ENCODE data around the gene CPNE7. TPM values are rescaled to one million over a fixed set of nuclear protein-coding genes. Genes with fewer than 3 reads are reported as not detected.

The CPNE7 gene
- total and polyA plus RNA-seq, 7 experiments from 2014 or later: 0.39 to 5.2 TPM; not detected in 5

DNA sequence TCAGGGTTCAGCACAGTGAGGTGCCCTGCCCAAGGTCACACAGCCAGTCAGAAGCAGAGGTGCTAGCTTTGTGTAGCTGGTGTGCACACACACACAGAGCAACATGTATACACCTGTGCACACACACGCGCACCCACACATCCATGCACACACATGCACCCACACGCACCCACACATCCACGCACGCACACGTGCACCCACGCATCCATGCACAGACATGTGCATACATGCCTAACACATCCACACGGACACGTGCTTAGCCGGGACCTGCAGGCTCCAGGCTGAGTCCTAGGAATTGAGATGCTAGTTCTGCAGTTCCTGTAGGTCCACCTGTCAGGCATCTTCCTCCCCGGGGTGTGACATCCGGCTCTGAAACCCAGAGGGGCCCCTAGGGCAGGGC lies 24.9 kb downstream of the CPNE7 start:
- Histone ChIP-seq H3K27me3 (ENCODE audit: control insufficient read depth in 2 of 2, insufficient read depth in 2 of 2, low read length in 2 of 2) (no peaks in the 10 kb centered on the region), H3K27ac (ENCODE audit: low read depth, low read length) (no peak overlapping the region), H3K9me3 (ENCODE audit: control insufficient read depth in 2 of 3, low read length in 3 of 3) (no peaks in the 10 kb centered on the region), H3K4me1 (ENCODE audit: control insufficient read depth in 2 of 2, insufficient read depth in 2 of 2, low read length in 2 of 2) (peaks cover 12 to 13% of the 10 kb centered on the region in 2 donors), H3K36me3 (ENCODE audit: control insufficient read depth in 2 of 3, insufficient read depth in 3 of 3, low read length in 3 of 3) (no peaks in the 10 kb centered on the region), H3K4me3 (ENCODE audit: low read length) (no peak overlapping the region)
- H3K4me1 Mint-ChIP-seq: peaks cover 0 to 12% (median 8%) of the 10 kb centered on the region in 7 donors
- no peak for DNase-seq
- ChIA-PET POLR2A (no interaction called here), CTCF (interaction anchor here (0.5 kb wide), 1 partner anchor 73 kb away, joined by 3 read pairs; no protein-coding TSS in a partner anchor)
- intact Hi-C loops (cut with micrococcal nuclease): no loop called here
- H3K36me3 Mint-ChIP-seq: no peaks in the 10 kb centered on the region
- no peak overlapping the region for H3K27ac Mint-ChIP-seq
- no peaks in the 10 kb centered on the region for H3K27me3 Mint-ChIP-seq
- no peak overlapping the region for H3K4me3 Mint-ChIP-seq
- no peaks in the 10 kb centered on the region for H3K9me3 Mint-ChIP-seq
- ATAC-seq: no peak

DNA sequence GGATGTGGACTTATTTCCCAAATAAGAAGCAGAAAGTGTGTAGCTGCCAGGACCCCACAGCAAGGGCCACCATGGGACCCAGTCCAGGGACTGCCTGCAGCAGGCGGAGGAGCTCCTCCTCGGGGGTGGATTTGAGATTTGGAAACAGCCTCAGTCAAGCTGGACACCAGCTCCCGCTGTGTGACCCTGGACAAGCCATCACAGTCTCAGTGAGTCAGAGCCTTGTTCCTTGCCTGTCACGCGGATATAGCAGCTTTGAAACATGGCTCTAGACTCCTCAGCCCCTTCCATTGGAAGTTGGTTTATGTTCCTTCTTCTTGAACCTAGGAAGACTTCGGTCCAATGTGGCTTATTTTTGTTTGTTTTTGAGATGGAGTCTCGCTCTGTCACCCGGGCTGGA lies 25.4 kb downstream of the CPNE7 start:
- H3K4me1 ChIP-seq (ENCODE audit: control insufficient read depth in 2 of 2, insufficient read depth in 2 of 2, low read length in 2 of 2): peaks cover 12 to 13% of the 10 kb centered on the region in 2 donors
- ChIA-PET POLR2A (no interaction called here), CTCF (no interaction called here)
- H3K27ac ChIP-seq (ENCODE audit: low read depth, low read length): no peak overlapping the region
- Mint-ChIP-seq H3K27me3 (no peaks in the 10 kb centered on the region), H3K27ac (no peak overlapping the region), H3K4me1 (peaks cover 0 to 12% (median 8%) of the 10 kb centered on the region in 7 donors), H3K4me3 (no peak overlapping the region), H3K36me3 (no peaks in the 10 kb centered on the region), H3K9me3 (no peaks in the 10 kb centered on the region)
- no peaks in the 10 kb centered on the region for H3K9me3 ChIP-seq (ENCODE audit: control insufficient read depth in 2 of 3, low read length in 3 of 3)
- ATAC-seq (no peak), DNase-seq (no peak)
- no peaks in the 10 kb centered on the region for H3K36me3 ChIP-seq (ENCODE audit: control insufficient read depth in 2 of 3, insufficient read depth in 3 of 3, low read length in 3 of 3)
- H3K27me3 ChIP-seq (ENCODE audit: control insufficient read depth in 2 of 2, insufficient read depth in 2 of 2, low read length in 2 of 2): no peaks in the 10 kb centered on the region
- H3K4me3 ChIP-seq (ENCODE audit: low read length): no peak overlapping the region
- intact Hi-C loops (cut with micrococcal nuclease): no loop called here

DNA sequence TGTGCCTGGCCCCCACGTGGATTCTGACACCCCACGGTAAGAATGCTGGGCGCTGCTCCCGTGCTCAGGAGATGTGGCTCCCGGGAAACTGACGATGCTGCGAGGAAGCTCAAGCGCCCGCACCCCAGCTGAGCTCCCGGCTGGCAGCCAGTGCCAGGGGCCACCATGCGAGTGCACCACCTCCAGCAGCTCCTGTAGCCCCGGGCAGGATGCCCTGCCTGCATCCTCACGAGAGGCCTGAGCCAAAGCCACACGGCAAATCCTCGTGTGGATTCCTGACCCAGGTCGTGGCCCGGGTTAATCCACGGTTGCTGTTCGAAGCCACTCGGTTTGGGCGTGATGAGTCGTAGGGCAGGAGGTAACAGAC lies 26.3 kb downstream of the CPNE7 start:
- H3K4me3 Mint-ChIP-seq: peak overlapping the region in 2 of 10 donors; percentile 28 to 63
- Histone ChIP-seq H3K4me1 (ENCODE audit: control insufficient read depth in 2 of 2, insufficient read depth in 2 of 2, low read length in 2 of 2) (peaks cover 12 to 13% of the 10 kb centered on the region in 2 donors), H3K36me3 (ENCODE audit: control insufficient read depth in 2 of 3, insufficient read depth in 3 of 3, low read length in 3 of 3) (no peaks in the 10 kb centered on the region), H3K27ac (ENCODE audit: low read depth, low read length) (no peak overlapping the region), H3K4me3 (ENCODE audit: low read length) (no peak overlapping the region), H3K27me3 (ENCODE audit: control insufficient read depth in 2 of 2, insufficient read depth in 2 of 2, low read length in 2 of 2) (no peaks in the 10 kb centered on the region), H3K9me3 (ENCODE audit: control insufficient read depth in 2 of 3, low read length in 3 of 3) (no peaks in the 10 kb centered on the region)
- H3K4me1 Mint-ChIP-seq: peaks cover 0 to 12% (median 8%) of the 10 kb centered on the region in 7 donors
- H3K36me3 Mint-ChIP-seq: no peaks in the 10 kb centered on the region
- ChIA-PET POLR2A (no interaction called here), CTCF (no interaction called here)
- ATAC-seq (no peak), DNase-seq (no peak)
- H3K27ac Mint-ChIP-seq: no peak overlapping the region
- no peaks in the 10 kb centered on the region for H3K27me3 Mint-ChIP-seq
- intact Hi-C loops (cut with micrococcal nuclease): no loop called here
- H3K9me3 Mint-ChIP-seq: no peaks in the 10 kb centered on the region

DNA sequence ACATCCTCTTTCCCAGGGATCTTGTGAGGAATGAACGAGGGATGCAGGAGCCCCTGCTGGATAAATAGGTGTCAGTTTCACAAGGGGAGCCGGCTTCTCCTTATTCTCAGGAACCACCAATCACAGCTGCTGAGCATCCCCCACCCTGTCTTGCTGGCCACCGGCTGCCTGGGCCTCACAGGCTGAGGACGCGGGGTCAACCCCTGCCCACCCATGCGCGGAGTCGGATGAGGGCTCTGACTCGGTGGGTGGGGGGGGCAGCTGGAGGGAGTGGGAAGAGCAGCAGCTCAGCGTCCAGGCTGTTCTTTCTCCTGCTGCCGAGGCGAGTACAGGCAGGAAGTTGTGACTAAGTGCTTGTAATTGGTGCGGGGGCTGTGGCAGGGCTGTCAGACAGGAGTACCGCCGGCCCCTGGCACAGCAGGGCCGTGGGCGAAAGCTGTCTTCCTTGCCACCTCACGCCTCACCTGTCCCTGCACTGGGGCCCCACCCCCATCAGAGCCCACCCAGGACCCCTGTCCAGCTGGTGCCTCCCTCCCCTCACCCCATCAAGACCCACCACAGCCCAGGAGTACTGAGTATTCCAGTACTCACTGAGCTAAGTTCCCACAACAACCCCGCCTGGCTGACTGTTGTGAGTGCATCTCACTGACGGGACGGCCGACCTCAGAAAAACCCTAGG lies 26.9 kb downstream of the CPNE7 start:
- Mint-ChIP-seq H3K9me3 (no peaks in the 10 kb centered on the region), H3K4me1 (peaks cover 0 to 12% (median 8%) of the 10 kb centered on the region in 7 donors), H3K27me3 (no peaks in the 10 kb centered on the region), H3K36me3 (no peaks in the 10 kb centered on the region), H3K27ac (peak overlapping the region in 2 of 9 donors; percentile 3 to 74), H3K4me3 (peak overlapping the region in 8 of 10 donors; percentile 20 to 72 (median 44))
- no peak overlapping the region for H3K27ac ChIP-seq (ENCODE audit: low read depth, low read length)
- peak; percentile 81 for ATAC-seq
- no peaks in the 10 kb centered on the region for H3K36me3 ChIP-seq (ENCODE audit: control insufficient read depth in 2 of 3, insufficient read depth in 3 of 3, low read length in 3 of 3)
- DNase-seq: peak in 6 of 9 donors; percentile 19 to 71 (median 33)
- intact Hi-C loops (cut with micrococcal nuclease): no loop called here
- no peak overlapping the region for H3K4me3 ChIP-seq (ENCODE audit: low read length)
- H3K27me3 ChIP-seq (ENCODE audit: control insufficient read depth in 2 of 2, insufficient read depth in 2 of 2, low read length in 2 of 2): no peaks in the 10 kb centered on the region
- peaks cover 12 to 13% of the 10 kb centered on the region in 2 donors for H3K4me1 ChIP-seq (ENCODE audit: control insufficient read depth in 2 of 2, insufficient read depth in 2 of 2, low read length in 2 of 2)
- ChIA-PET POLR2A (no interaction called here), CTCF (no interaction called here)
- no peaks in the 10 kb centered on the region for H3K9me3 ChIP-seq (ENCODE audit: control insufficient read depth in 2 of 3, low read length in 3 of 3)

DNA sequence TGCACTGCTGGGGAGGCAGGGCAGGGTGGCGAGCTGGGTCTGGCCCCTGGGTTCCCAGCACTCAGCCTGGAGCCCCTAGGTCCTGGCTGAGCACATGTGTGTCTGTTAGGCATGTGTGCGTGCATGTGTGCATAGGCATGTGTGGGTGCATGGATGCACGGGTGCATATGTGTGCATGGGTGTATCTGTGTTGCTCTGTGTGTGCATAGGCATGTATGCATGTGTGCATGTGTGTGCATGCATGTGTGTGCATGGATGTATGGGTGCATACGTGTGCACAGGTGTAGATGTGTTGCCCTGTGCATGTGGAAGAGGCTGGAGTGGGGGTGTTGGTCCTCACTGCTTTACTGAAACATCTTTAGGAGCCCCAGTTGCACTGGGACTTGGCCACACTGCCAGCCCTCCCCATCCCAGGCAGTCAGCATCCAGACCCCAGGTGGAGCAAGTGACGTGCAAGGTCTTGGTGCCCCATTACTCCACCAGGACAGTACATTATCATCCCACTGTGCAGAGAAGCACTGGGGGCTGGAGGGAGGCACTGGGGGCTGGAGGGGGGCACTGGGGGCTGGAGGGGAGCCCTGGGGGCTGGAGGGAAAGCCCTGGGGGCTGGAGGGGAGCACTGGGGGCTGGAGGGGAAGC lies 27.5 kb downstream of the CPNE7 start:
- ATAC-seq: no peak
- no peaks in the 10 kb centered on the region for H3K27me3 Mint-ChIP-seq

DNA sequence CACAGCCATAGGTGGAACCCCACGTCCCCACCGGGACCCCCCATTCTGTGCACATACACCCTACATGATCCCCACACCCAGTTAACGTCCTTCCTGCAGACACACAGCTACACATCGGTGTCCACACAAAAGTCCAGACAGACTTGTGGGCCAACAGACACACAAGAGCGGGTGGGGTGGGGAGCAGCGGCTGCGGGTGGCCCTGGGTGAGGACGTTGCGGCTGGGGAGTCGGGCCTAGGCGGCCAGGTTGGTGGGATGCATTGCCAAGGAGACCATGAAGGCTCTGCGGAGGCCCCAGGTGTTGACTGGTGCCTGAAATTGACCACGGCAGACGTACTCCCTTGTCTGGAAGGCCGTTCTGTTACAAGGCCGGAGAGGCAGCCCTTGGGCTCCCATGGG lies 29.2 kb downstream of the CPNE7 start:
- Histone ChIP-seq H3K27me3 (ENCODE audit: control insufficient read depth in 2 of 2, insufficient read depth in 2 of 2, low read length in 2 of 2) (no peaks in the 10 kb centered on the region), H3K36me3 (ENCODE audit: control insufficient read depth in 2 of 3, insufficient read depth in 3 of 3, low read length in 3 of 3) (no peaks in the 10 kb centered on the region), H3K9me3 (ENCODE audit: control insufficient read depth in 2 of 3, low read length in 3 of 3) (no peaks in the 10 kb centered on the region), H3K4me1 (ENCODE audit: control insufficient read depth in 2 of 2, insufficient read depth in 2 of 2, low read length in 2 of 2) (peaks cover 12 to 13% of the 10 kb centered on the region in 2 donors), H3K27ac (ENCODE audit: low read depth, low read length) (no peak overlapping the region), H3K4me3 (ENCODE audit: low read length) (no peak overlapping the region)
- intact Hi-C loops (cut with micrococcal nuclease): no loop called here
- peaks cover 0 to 15% (median 8%) of the 10 kb centered on the region in 7 donors for H3K4me1 Mint-ChIP-seq
- no peaks in the 10 kb centered on the region for H3K36me3 Mint-ChIP-seq
- ChIA-PET CTCF (no interaction called here), POLR2A (no interaction called here)
- DNase-seq (no peak), ATAC-seq (no peak)
- no peaks in the 10 kb centered on the region for H3K27me3 Mint-ChIP-seq
- no peak overlapping the region for H3K27ac Mint-ChIP-seq
- H3K9me3 Mint-ChIP-seq: no peaks in the 10 kb centered on the region
- no peak overlapping the region for H3K4me3 Mint-ChIP-seq

More for the DNA sequence above, 27.5 kb downstream of the CPNE7 start:
- Mint-ChIP-seq H3K4me1 (peaks cover 0 to 15% (median 8%) of the 10 kb centered on the region in 7 donors), H3K36me3 (no peaks in the 10 kb centered on the region), H3K27ac (peak overlapping the region in 2 of 9 donors; percentile 29 to 74), H3K9me3 (no peaks in the 10 kb centered on the region), H3K4me3 (peak overlapping the region in 9 of 10 donors; percentile 4 to 72 (median 44))
- H3K36me3 ChIP-seq (ENCODE audit: control insufficient read depth in 2 of 3, insufficient read depth in 3 of 3, low read length in 3 of 3): no peaks in the 10 kb centered on the region
- ChIA-PET CTCF (no interaction called here), POLR2A (no interaction called here)
- no peak overlapping the region for H3K4me3 ChIP-seq (ENCODE audit: low read length)
- H3K27me3 ChIP-seq (ENCODE audit: control insufficient read depth in 2 of 2, insufficient read depth in 2 of 2, low read length in 2 of 2): no peaks in the 10 kb centered on the region
- intact Hi-C loops (cut with micrococcal nuclease): no loop called here
- no peaks in the 10 kb centered on the region for H3K9me3 ChIP-seq (ENCODE audit: control insufficient read depth in 2 of 3, low read length in 3 of 3)
- DNase-seq: no peak
- no peak overlapping the region for H3K27ac ChIP-seq (ENCODE audit: low read depth, low read length)
- peaks cover 12 to 13% of the 10 kb centered on the region in 2 donors for H3K4me1 ChIP-seq (ENCODE audit: control insufficient read depth in 2 of 2, insufficient read depth in 2 of 2, low read length in 2 of 2)

Data from naive thymus-derived CD4-positive, alpha-beta T cell (primary cell).